ENCODE results near the gene UBQLN2.

The UBQLN2 gene

DNA sequence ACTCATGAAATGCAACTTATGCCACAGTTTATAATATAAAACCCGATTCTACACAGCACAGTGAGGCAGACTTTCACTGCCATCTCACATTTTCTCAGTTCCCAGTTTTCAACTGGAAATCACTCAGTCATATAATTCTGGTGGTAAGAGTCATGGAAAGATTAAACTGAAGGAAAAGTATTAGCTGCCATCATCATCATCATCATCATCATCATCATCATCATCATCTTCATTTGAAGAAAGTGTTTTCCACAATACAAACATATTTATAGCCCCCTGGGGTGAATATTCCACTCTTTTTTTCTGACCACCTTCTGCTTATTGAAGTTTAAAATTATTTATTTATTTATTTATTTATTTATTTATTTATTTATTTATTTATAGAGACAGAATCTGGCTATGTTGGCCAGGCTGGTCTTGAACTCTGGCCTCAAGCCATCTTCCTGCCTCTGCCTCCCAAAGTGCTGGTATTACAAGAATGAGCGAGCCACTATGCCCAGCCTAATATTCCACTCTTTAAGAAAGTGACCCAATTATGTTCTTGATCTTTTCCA is 6.0 kb upstream of the UBQLN2 start:
- no peak overlapping the region for H3K4me3 ChIP-seq (replicated peaks; ENCODE audit: low read depth, low read length)
- no peaks in the 10 kb centered on the region for H3K36me3 ChIP-seq (ENCODE audit: control insufficient read depth, insufficient read depth, low read length)
- no peaks in the 10 kb centered on the region for H3K27me3 ChIP-seq (replicated peaks; ENCODE audit: control insufficient read depth, insufficient read depth, low read length)
- TF ChIP-seq, protein P1, sequence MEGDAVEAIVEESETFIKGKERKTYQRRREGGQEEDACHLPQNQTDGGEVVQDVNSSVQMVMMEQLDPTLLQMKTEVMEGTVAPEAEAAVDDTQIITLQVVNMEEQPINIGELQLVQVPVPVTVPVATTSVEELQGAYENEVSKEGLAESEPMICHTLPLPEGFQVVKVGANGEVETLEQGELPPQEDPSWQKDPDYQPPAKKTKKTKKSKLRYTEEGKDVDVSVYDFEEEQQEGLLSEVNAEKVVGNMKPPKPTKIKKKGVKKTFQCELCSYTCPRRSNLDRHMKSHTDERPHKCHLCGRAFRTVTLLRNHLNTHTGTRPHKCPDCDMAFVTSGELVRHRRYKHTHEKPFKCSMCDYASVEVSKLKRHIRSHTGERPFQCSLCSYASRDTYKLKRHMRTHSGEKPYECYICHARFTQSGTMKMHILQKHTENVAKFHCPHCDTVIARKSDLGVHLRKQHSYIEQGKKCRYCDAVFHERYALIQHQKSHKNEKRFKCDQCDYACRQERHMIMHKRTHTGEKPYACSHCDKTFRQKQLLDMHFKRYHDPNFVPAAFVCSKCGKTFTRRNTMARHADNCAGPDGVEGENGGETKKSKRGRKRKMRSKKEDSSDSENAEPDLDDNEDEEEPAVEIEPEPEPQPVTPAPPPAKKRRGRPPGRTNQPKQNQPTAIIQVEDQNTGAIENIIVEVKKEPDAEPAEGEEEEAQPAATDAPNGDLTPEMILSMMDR (IDR thresholded peaks at IDR 0.05; ENCODE audit: insufficient read depth, low read length, poor library complexity, severe bottlenecking), result no peak
- no peak for DNase-seq (ENCODE audit: extremely low read depth, insufficient read length)

GRCh38 chrX:56564164-56564885 is 898 bp downstream of the UBQLN2 start:
- H3K36me3 ChIP-seq (ENCODE audit: control insufficient read depth, insufficient read depth, low read length), result no peaks in the 10 kb centered on the region
- TF ChIP-seq, protein P1 (IDR thresholded peaks at IDR 0.05; ENCODE audit: insufficient read depth, low read length, poor library complexity, severe bottlenecking), result no peak
- peak overlapping the region; percentile 78 for H3K4me3 ChIP-seq (replicated peaks; ENCODE audit: low read depth, low read length)
- no peaks in the 10 kb centered on the region for H3K27me3 ChIP-seq (replicated peaks; ENCODE audit: control insufficient read depth, insufficient read depth, low read length)
- peak; percentile 22 for DNase-seq (ENCODE audit: extremely low read depth, insufficient read length)

DNA sequence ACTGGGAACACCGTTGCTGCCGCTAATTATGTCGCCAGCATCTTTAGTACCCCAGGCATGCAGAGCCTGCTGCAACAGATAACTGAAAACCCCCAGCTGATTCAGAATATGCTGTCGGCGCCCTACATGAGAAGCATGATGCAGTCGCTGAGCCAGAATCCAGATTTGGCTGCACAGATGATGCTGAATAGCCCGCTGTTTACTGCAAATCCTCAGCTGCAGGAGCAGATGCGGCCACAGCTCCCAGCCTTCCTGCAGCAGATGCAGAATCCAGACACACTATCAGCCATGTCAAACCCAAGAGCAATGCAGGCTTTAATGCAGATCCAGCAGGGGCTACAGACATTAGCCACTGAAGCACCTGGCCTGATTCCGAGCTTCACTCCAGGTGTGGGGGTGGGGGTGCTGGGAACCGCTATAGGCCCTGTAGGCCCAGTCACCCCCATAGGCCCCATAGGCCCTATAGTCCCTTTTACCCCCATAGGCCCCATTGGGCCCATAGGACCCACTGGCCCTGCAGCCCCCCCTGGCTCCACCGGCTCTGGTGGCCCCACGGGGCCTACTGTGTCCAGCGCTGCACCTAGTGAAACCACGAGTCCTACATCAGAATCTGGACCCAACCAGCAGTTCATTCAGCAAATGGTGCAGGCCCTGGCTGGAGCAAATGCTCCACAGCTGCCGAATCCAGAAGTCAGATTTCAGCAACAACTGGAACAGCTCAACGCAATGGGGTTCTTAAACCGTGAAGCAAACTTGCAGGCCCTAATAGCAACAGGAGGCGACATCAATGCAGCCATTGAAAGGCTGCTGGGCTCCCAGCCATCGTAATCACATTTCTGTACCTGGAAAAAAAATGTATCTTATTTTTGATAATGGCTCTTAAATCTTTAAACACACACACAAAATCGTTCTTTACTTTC is 1.8 kb downstream of the UBQLN2 start:
- Histone ChIP-seq H3K27me3 (replicated peaks; ENCODE audit: control insufficient read depth, insufficient read depth, low read length) (no peaks in the 10 kb centered on the region), H3K4me3 (replicated peaks; ENCODE audit: low read depth, low read length) (peak overlapping the region; percentile 78), H3K36me3 (ENCODE audit: control insufficient read depth, insufficient read depth, low read length) (no peaks in the 10 kb centered on the region)
- TF ChIP-seq, protein P1 (IDR thresholded peaks at IDR 0.05; ENCODE audit: insufficient read depth, low read length, poor library complexity, severe bottlenecking), result no peak
- peak; percentile 10 for DNase-seq (ENCODE audit: extremely low read depth, insufficient read length)

GRCh38 chrX:56569378-56570057 is 6.1 kb downstream of the UBQLN2 start:
- peak; percentile 9 for DNase-seq (ENCODE audit: extremely low read depth, insufficient read length)

DNA sequence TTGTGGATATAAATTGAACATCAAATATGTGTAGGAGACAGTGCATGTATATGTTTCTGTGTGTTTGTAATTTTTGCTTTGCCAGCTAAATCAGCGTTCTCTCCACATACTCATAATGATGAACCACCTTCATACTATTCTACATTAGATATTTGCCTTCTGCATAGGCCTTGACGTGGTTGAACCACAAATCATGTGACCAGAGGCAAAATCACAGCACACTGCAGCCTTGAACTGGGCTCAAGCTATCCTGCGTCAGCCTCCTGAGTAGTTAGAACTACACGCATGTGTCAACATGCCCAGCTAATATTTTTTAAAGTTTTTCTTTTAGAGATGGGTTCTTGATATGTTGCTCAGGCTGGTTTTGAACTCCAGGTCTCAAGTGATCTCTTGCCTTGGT is 9.5 kb downstream of the UBQLN2 start:
- Histone ChIP-seq H3K4me3 (replicated peaks; ENCODE audit: low read depth, low read length) (no peak overlapping the region), H3K27me3 (replicated peaks; ENCODE audit: control insufficient read depth, insufficient read depth, low read length) (no peaks in the 10 kb centered on the region), H3K36me3 (ENCODE audit: control insufficient read depth, insufficient read depth, low read length) (no peaks in the 10 kb centered on the region)
- TF ChIP-seq, protein P1 (IDR thresholded peaks at IDR 0.05; ENCODE audit: insufficient read depth, low read length, poor library complexity, severe bottlenecking), result no peak
- no peak for DNase-seq (ENCODE audit: extremely low read depth, insufficient read length)

More at GRCh38 chrX:56569378-56570057, 6.1 kb downstream of the UBQLN2 start:
- H3K4me3 ChIP-seq (replicated peaks; ENCODE audit: low read depth, low read length), result no peak overlapping the region
- no peaks in the 10 kb centered on the region for H3K27me3 ChIP-seq (replicated peaks; ENCODE audit: control insufficient read depth, insufficient read depth, low read length)
- TF ChIP-seq, protein P1 (IDR thresholded peaks at IDR 0.05; ENCODE audit: insufficient read depth, low read length, poor library complexity, severe bottlenecking), result no peak
- H3K36me3 ChIP-seq (ENCODE audit: control insufficient read depth, insufficient read depth, low read length), result no peaks in the 10 kb centered on the region

Data from GM06990 (cell line).